Right hindlimb (tissue), 1 donor: ENCODE measurements around the gene SPEG.

Experiments used
- DNase-seq: peaks from one replicate; pipeline ENCODE4 v3.0.0-alpha.2; 2018

SPEG gene

DNA sequence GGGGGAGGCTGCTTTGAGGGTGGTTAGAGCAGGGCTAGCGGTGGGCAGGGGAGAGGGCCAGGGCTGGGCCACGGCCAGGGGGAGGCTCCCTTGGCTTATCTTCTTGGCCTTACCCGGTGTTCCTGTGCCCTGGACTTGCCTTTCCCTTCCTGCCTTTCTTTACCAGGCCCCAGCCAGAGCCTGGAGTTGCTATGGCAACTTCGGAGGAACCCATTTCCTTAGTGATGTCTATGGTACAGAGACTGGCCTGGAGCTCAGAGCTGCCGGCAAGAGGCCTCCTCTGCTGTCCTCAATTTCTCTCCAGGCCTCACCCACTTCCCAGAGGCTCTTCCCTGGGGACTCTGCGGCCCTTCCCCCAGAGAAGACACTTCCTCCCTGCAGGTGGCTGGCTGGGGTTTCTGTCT lies 11.5 kb downstream of the SPEG start:
- DNase-seq, result peak; percentile 56

DNA sequence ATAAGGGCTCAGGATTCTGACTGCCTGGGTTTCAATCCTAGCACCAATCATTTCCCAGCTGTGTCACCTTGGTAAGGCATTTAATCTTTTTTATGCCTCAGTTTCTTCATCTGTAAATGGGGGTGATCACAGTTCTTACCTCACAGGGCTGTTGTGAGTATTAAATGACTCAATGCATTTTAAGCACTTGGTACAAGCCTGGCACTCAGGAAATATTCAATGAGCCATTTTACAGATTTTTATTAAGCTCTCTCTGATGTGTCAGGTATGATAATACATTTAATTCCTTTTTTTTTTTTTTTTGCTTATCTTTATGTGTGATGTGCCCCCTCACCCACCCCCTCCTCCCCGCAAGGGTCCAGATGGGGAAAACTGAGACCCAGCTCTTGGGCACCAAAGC lies 12.0 kb downstream of the SPEG start:
- no peak for DNase-seq

- DNase-seq, result no peak
Measured at GRCh38 chr2:219447242-219448098, 12.8 kb downstream of the SPEG start.

DNA sequence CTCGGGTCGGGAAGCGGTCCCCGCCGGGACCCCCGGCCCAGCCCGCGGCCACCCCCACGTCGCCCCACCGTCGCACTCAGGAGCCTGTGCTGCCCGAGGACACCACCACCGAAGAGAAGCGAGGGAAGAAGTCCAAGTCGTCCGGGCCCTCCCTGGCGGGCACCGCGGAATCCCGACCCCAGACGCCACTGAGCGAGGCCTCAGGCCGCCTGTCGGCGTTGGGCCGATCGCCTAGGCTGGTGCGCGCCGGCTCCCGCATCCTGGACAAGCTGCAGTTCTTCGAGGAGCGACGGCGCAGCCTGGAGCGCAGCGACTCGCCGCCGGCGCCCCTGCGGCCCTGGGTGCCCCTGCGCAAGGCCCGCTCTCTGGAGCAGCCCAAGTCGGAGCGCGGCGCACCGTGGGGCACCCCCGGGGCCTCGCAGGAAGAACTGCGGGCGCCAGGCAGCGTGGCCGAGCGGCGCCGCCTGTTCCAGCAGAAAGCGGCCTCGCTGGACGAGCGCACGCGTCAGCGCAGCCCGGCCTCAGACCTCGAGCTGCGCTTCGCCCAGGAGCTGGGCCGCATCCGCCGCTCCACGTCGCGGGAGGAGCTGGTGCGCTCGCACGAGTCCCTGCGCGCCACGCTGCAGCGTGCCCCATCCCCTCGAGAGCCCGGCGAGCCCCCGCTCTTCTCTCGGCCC lies 13.6 kb downstream of the SPEG start:
- DNase-seq, result no peak

DNA sequence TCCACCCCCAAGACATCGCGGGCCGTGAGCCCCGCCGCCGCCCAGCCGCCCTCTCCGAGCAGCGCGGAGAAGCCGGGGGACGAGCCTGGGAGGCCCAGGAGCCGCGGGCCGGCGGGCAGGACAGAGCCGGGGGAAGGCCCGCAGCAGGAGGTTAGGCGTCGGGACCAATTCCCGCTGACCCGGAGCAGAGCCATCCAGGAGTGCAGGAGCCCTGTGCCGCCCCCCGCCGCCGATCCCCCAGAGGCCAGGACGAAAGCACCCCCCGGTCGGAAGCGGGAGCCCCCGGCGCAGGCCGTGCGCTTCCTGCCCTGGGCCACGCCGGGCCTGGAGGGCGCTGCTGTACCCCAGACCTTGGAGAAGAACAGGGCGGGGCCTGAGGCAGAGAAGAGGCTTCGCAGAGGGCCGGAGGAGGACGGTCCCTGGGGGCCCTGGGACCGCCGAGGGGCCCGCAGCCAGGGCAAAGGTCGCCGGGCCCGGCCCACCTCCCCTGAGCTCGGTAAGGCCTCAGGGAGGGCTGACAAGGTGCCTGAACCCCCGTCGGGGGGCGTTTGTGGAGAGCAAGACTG lies 14.2 kb downstream of the SPEG start:
- no peak for DNase-seq

GRCh38 chr2:219449609-219450008 lies 15.0 kb downstream of the SPEG start:
- no peak for DNase-seq

GRCh38 chr2:219451661-219452360 lies 17.2 kb downstream of the SPEG start:
- peak; percentile 39 for DNase-seq

DNA sequence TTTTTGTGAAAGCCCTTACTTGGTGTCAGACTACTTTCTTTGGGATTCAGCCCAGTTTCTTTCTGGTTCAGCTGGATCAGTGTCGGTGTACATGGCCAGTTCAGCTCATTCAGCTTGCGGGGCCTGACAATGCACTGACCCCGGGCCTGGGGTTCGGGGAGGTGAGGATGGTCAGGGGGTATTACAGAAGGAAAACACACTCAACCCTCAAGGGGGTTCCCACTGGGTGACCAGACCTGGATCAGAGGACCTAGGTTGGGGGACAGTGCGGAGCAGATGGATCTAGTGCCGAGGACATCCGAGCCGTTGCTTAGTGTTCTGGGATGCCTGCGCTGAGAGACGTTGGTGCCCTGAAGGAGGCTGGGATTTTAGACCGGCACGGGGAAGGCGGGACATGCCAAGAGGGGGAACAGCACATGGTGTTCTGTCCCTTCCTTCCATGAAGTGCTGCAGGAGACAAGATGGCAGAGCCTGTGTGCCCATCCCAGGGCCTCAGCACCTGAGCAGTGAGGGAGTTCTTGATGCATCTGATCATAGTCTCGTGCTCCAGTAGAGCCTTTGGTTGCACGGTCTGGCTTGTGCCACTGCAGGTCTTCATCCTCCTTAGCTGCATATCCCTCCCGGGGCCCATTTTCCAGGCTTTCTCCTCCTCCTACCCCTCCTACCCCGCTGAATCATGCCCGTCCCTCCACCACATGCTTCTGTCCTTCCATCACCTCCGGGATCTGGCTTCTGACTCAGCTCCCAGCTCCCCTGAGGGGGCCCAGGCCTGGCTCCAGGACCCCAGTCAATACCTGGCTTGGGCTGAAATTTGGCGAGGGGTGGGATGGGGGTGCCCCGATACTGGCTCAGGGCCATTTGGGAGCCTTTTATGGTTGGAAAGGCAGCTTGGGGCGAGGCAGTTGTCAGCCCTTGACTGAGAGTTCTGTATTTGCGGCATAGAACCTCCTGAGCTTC lies 18.0 kb downstream of the SPEG start:
- peak; percentile 74 for DNase-seq

GRCh38 chr2:219453671-219454590 lies 19.3 kb downstream of the SPEG start:
- DNase-seq, result peak; percentile 84

- no peak for DNase-seq
Measured at GRCh38 chr2:219455581-219455980, 20.9 kb downstream of the SPEG start.

- no peak for DNase-seq
Measured at GRCh38 chr2:219457784-219458369, 23.2 kb downstream of the SPEG start.

DNA sequence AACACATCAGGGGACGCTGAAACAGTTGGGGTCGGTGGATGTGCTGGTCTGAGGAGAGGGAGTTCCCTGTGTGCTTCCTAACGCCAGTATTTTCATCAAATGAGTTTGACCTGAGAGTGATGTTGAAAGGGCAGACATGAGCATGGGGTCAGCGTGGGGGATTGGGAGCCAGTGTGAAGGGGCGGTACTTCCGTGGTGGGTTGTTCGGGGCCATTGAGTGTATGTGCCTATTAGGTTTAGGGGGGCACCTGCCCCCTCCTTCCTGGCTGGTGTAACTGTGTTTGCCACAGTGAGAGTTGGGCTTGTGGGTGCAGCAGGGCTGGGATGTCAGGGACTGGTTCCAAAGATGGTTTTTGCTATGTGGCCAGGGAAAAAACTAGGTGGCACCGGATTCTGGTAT lies 24.4 kb downstream of the SPEG start:
- DNase-seq, result no peak

DNA sequence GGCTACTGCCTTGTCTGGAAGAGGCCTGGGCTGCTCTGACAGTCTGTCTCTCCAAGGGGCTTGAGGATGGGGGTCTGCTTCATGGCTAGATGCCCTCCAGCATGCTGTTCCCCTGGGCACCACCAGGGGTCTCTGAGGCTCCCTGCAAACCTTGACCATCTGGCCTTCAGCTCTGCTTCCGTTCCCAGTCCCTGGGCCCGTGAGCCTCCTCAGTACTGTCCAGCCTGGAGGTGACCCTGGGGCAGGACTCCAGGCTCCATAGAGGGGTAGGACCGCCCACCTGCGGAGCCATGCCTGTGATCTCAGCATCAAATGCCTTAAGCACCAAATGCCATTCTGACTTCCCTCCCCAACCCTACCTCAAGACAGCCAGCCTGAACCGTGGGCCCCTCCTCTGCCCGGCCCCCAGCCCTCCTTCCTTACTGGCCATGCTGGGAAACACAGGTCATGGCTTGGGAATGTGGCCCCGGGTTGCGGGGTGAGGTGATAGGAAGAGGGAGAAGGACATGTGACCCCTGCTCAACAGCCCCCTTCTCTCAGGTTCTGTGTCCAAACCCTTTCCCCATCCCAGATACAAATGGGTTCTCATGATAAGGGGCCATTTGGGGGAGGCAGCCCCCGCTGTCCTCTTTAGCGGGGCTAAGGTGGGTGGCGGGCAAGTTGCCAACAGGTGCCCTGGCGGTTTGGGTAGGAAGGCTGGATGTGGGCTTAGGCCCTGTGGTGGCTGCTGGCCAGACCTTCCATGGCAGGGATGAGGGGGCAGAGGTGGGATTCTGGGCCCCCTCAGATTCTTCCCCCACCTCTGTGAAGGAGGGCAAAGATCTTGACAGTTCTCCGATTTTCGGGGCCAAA lies 25.0 kb downstream of the SPEG start:
- DNase-seq, result peak; percentile 59

DNA sequence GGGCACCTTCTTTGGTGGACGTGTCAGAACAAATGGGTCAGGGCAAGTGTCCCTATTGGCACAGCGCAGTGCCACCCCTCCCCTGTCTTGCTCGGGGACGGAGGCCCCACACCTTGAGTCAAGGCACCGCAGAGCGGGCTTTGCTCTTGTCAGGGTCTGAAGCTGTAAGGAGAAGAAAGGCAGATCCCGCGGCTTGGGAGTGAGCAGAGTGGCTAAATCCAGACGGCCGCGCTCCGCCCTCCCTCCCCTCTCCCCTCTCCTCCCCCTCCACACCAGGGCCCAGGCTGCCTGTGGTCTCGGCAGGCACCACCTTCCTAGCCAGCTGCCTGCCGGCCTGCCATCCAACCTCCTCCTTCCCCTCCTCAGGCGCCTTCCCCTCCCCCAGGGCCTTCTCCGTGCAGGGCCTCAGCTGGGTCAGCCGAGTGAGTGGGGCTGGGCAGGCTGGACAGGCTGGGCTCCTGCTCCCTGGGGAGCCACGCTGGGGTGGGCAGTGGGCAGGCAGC lies 25.8 kb downstream of the SPEG start:
- DNase-seq, result peak; percentile 80

- DNase-seq, result no peak
Measured at GRCh38 chr2:219461047-219461514, 26.4 kb downstream of the SPEG start.

GRCh38 chr2:219461669-219462068 lies 27.0 kb downstream of the SPEG start:
- no peak for DNase-seq

DNA sequence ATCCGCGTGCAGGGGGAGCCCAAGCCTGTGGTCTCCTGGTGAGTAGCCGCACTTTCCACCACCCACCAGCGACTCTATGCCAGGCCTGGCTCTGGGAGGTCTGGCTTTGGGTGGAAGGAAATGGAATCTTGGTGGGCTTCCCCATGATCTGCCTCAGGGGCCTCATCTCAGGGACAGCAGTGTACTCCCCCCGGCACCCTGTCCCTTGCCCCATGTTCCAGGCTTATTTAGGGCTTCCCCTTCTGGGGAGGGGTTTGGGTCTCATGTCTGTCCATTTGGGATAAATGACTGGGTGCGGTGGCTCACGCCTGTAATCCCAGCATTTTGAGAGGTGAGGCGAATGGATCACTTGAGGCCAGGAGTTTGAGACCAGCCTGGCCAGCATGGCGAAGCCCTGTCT lies 27.7 kb downstream of the SPEG start:
- no peak for DNase-seq

DNA sequence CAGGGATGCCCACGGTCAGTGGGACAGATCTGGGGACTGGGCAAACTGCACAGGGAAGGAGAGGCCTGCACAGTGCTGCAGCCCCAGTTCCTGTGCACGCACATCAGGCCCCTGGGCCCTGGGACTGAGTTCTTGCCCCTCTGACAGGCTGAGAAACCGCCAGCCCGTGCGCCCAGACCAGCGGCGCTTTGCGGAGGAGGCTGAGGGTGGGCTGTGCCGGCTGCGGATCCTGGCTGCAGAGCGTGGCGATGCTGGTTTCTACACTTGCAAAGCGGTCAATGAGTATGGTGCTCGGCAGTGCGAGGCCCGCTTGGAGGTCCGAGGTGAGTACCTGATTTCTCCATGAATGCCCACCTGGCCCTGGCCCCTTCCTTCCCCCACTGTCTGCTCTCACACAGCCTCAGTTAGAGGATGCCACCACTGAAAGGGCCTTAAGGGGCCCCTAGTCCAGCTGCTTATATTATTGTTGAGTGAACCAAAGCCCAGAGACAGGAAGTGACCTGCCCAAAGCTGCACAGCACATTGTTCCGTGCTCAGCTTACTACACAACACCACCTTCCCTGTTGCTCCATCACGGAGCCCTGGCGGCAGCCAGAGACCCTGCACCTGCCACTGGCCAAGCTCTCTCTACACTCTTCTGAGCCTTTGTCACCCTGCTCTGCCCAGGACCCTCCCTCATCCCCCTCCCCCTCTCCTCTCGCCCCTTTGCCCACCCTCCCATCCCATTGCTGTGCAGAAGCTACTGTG lies 29.8 kb downstream of the SPEG start:
- DNase-seq, result no peak
